ENCODE measurements around the gene RNF43.

- no peak for TF ChIP-seq EZH2 (IDR thresholded peaks at IDR 0.05)
- no peak for TF ChIP-seq CTCF (IDR thresholded peaks at IDR 0.05)
- TF ChIP-seq EZH2phosphoT487 (IDR thresholded peaks at IDR 0.05), result no peak
Measured at GRCh38 chr17:58412961-58413586, 4.3 kb downstream of the RNF43 start.

Measured in neural progenitor cell (in vitro differentiated cells).